AG09309 (cell line): ENCODE data around the gene OR14A2.
"Not testable (repeated sequence)": the region's sequence is repeated elsewhere in the genome, so short reads cannot be mapped to it uniquely, and the experiment has no call there.

Experiments
- DNase-seq: peaks from one replicate; pipeline ENCODE4 v3.0.0-alpha.2; 2010; ENCODE audit warnings: low read depth
- H3K4me3 ChIP-seq: 2 replicates; pipeline ENCODE4 v1.5.1; 2011; ENCODE audit warnings: mild to moderate bottlenecking, low read depth, low read length, moderate library complexity; ENCODE audit not compliant: control insufficient read depth
- CTCF ChIP-seq: IDR thresholded peaks from 2 replicates; pipeline ENCODE4 v1.5.1; 2011; ENCODE audit warnings: mild to moderate bottlenecking, low read depth, low read length, inconsistent platforms; ENCODE audit not compliant: insufficient read depth, control insufficient read depth; ENCODE audit errors: missing control alignments

Gene OR14A2

DNA sequence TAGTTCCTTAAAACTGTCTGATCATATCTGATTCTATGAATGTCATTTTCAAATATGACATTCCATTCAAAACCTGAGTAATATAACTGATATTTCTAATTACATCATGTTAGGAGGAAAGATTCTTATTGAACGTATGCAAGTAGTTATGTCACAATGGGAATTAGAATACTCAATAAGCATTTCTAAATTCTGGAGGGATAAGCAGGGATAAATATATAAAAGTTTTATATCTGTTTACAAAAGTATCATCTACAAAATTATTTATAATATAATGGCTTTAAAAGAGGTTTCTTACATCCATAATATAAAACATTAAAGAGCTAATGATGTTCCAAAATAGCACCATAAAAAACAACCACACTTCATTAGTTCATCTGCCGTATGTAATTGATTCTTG, at the start of gene OR14A2:
OR14A2 (minus strand) TSS at position 101 of the 400 bp plus-strand sequence.
- H3K4me3 ChIP-seq: no peak within 1 kb of the TSS
- no peak for DNase-seq
- no peak for TF ChIP-seq CTCF

DNA sequence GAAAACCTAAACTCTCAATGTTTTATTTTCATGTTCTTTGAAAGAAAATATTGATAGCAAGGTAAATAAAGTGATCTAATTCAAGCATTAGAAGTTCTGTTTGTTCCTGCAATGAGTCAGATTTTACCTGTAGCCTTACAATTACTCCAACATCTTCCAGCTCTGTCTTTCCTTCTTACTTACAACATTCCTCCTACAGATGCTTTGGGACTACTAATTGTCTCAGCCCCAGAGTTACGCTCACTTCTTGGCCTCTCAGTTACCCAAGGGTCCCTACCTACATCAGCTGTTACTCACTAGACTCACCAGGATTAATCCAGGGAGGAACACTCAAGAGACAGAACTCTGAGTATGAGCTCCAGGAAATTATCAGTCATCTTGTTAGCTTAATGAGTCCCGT, 49.6 kb upstream of the OR14A2 start:
- DNase-seq: no peak
- no peak for TF ChIP-seq CTCF
- no peak overlapping the region for H3K4me3 ChIP-seq

DNA sequence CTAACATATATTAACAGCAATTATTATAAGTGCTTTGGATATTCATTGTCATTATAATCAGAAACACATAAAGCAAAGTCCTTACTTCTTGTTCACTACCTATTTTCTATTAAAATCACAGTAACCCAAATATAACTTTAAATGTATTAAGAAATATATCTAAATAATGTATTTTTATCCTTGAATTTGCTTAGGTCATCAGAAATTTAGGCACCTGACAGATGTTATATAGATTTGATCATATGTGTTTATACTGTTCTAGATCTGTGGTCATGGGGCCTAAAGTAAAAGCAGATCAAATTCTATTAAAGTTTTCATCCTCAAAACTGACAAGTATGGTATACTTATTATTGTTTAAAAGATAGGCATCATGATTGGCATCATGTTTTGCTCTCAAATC, 21.7 kb upstream of the OR14A2 start:
- no peak overlapping the region for H3K4me3 ChIP-seq
- no peak for TF ChIP-seq CTCF
- DNase-seq: no peak

- no peak within 1 kb of the TSS for H3K4me3 ChIP-seq
- no peak for TF ChIP-seq CTCF
- no peak for DNase-seq
These were observed 12.5 kb upstream of the OR14A2 start, which contains the start of gene OR1C1 for GRCh38 chr1:247760456-247760855. OR1C1 (minus strand) TSS chr1:247760556; CDS start chr1:247758406, 2,150 bp downstream.

- not testable (repeated sequence) for DNase-seq, H3K4me3 ChIP-seq
These were observed 6.4 kb upstream of the OR14A2 start for GRCh38 chr1:247754311-247754710.

GRCh38 chr1:247749870-247750269, 1.9 kb upstream of the OR14A2 start:
- TF ChIP-seq CTCF: no peak
- DNase-seq: no peak
- H3K4me3 ChIP-seq: no peak overlapping the region

DNA sequence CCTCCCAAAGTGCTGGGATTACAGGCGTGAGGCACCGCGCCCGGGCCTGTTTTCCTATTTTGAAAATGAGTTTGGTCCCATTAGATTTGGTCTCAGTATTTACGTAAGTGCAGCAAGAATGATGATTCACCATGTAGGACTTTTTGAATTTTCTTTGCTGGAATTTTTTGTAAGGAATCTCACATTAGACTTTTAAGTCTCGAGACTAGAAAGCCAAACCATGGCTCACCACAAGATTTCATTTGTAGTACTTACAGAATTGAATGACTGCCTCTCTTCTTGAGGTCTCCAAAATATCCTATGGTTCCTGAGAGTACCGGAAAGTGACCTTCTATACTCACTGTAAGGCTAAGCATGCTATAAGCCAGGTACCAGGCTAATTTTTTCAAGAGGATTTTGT, 325 bp downstream of the OR14A2 start:
- no peak for TF ChIP-seq CTCF
- no peak overlapping the region for H3K4me3 ChIP-seq
- DNase-seq: no peak
